HepG2 (cell line): ENCODE data around the gene ZNF771. TPM values are rescaled to one million over a fixed set of nuclear protein-coding genes. Genes with fewer than 3 reads are reported as not detected.

ENCODE experiments used
- ATF7 ChIP-seq, 2 experiments: fragments of 450-650 bp in 1 of 2; sonication (generic) in 1 of 2; formaldehyde crosslinking in 1 of 2; IDR thresholded peaks; 2 replicates each; pipeline versions ENCODE4 v1.4.0 to v1.6.1; 2016 to 2020; ENCODE audit warnings: antibody characterized with exemption in 1 of 2, mild to moderate bottlenecking in 1 of 2, missing genetic modification reagents in 1 of 2
- KDM6A ChIP-seq: IDR thresholded peaks from 2 replicates; pipeline ENCODE4 v1.6.1; 2016; ENCODE audit warnings: low read depth
- MYC ChIP-seq: sonication (generic); formaldehyde crosslinking; IDR thresholded peaks from 2 replicates; pipeline ENCODE4 v1.9.0; 2021; ENCODE audit warnings: missing genetic modification reagents, borderline replicate concordance
- RNF2 ChIP-seq: fragments of 450-650 bp; conservative IDR thresholded peaks from 2 replicates; pipeline ENCODE4 v1.6.1; 2016; ENCODE audit warnings: low read depth
- SP140L ChIP-seq: sonication (generic); formaldehyde crosslinking; IDR thresholded peaks from 2 replicates; pipeline ENCODE4 v1.4.0; 2020; ENCODE audit warnings: missing genetic modification reagents, borderline replicate concordance
- YEATS4 ChIP-seq: sonication (generic); formaldehyde crosslinking; IDR thresholded peaks from 2 replicates; pipeline ENCODE4 v1.4.0; 2020; ENCODE audit warnings: missing genetic modification reagents, borderline replicate concordance
- ZFP82 ChIP-seq: sonication (generic); formaldehyde crosslinking; IDR thresholded peaks from 2 replicates; pipeline ENCODE4 v1.5.1; 2020; ENCODE audit warnings: mild to moderate bottlenecking, missing genetic modification reagents, borderline replicate concordance
- ZFP90 ChIP-seq: sonication (generic); formaldehyde crosslinking; IDR thresholded peaks from 2 replicates; pipeline ENCODE4 v1.8.0; 2022; ENCODE audit warnings: missing genetic modification reagents, mild to moderate bottlenecking, inconsistent platforms, borderline replicate concordance
- ZNF292 ChIP-seq: sonication (generic); formaldehyde crosslinking; IDR thresholded peaks from 2 replicates; pipeline ENCODE4 v1.8.1; 2022; ENCODE audit warnings: mild to moderate bottlenecking, low read depth, missing genetic modification reagents, borderline replicate concordance
- ZNF891 ChIP-seq: sonication (generic); formaldehyde crosslinking; IDR thresholded peaks from 2 replicates; pipeline ENCODE4 v1.5.0; 2020; ENCODE audit warnings: mild to moderate bottlenecking, missing genetic modification reagents
- polyA plus RNA-seq, 8 experiments: library from polyadenylated mRNA; depleted of rRNA in 3 of 8; stranded (reverse) in 7 of 8; unstranded in 1 of 8; fragments of >200 nt; fragmentation: Illumina TruSeq in 4 of 8; extraction: Trizol in 4 of 8; gene quantifications; 2 replicates each; pipeline versions ENCODE4 v1.2.1 to v1.2.3, GENCODE V29; 2011 to 2016; ENCODE audit warnings: low read depth in 4 of 8, missing spikeins in 1 of 8, mixed read lengths in 1 of 8; ENCODE audit not compliant: insufficient read depth in 1 of 8
- total RNA-seq, 5 experiments: library from RNA; depleted of rRNA; stranded (reverse); fragments of >200 nt; fragmentation: Illumina TruSeq; extraction: Trizol; gene quantifications; 2 replicates each; pipeline ENCODE4 v1.2.3, GENCODE V29; 2016; ENCODE audit warnings: low read depth in 1 of 5
- TF ChIP-seq, protein P1 (sequence below): sonication (generic); formaldehyde crosslinking; IDR thresholded peaks from 2 replicates; pipeline ENCODE4 v1.4.0; 2020; ENCODE audit warnings: low read depth, missing genetic modification reagents
- TF ChIP-seq, protein P2 (sequence below): sonication (generic); formaldehyde crosslinking; IDR thresholded peaks from 2 replicates; pipeline ENCODE4 v1.4.0; 2020; ENCODE audit warnings: missing genetic modification reagents
- TF ChIP-seq, protein P3 (sequence below): sonication (generic); formaldehyde crosslinking; IDR thresholded peaks from 2 replicates; pipeline ENCODE4 v1.4.0; 2020; ENCODE audit warnings: missing genetic modification reagents, mild to moderate bottlenecking, borderline replicate concordance
- TF ChIP-seq, protein P4 (sequence below): sonication (generic); formaldehyde crosslinking; IDR thresholded peaks from 2 replicates; pipeline ENCODE4 v1.4.0; 2020; ENCODE audit warnings: missing genetic modification reagents, borderline replicate concordance
- TF ChIP-seq, protein P5 (sequence below): sonication (generic); formaldehyde crosslinking; IDR thresholded peaks from 2 replicates; pipeline ENCODE4 v1.4.0; 2020; ENCODE audit warnings: missing genetic modification reagents

The ZNF771 gene
- total and polyA plus RNA-seq, 2 of the 13 experiments (the other 11 are each of a cell fraction or from before 2014, with no cell fraction given) = 5.0 to 11.8 TPM

DNA sequence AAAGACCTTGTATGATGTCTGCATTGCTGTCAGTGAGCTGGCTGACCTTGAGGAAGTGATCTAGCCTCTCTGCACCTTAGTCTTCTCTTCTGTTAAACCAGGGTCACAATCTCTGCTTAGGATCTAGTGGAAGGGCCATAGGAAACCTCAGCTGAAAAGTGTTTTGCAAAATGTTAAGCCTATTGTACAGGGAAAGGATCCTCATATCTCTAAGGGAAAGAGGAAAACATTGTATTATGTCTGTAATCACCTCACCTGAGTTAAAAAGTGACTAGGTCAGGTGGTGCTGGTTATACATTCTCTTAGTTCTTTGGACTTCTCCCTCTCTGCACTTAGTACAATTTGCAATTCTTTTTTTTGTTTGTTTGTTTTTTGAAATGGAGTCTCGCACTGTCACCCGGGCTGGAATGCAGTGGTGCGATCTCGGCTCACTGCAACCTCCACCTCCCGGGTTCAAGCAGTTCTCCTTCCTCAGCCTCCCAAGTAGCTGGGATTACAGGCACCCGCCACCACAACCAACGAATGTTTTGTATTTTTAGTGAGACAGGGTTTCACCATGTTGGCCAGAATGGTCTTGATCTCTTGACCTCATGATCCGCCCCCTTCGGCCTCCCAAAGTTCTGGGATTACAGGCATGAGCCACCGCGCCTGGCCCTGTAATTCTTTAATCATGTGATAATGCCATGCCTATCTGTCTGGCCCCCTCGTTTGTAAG is 40.3 kb downstream of the ZNF771 start (continued):
- TF ChIP-seq, protein P1, sequence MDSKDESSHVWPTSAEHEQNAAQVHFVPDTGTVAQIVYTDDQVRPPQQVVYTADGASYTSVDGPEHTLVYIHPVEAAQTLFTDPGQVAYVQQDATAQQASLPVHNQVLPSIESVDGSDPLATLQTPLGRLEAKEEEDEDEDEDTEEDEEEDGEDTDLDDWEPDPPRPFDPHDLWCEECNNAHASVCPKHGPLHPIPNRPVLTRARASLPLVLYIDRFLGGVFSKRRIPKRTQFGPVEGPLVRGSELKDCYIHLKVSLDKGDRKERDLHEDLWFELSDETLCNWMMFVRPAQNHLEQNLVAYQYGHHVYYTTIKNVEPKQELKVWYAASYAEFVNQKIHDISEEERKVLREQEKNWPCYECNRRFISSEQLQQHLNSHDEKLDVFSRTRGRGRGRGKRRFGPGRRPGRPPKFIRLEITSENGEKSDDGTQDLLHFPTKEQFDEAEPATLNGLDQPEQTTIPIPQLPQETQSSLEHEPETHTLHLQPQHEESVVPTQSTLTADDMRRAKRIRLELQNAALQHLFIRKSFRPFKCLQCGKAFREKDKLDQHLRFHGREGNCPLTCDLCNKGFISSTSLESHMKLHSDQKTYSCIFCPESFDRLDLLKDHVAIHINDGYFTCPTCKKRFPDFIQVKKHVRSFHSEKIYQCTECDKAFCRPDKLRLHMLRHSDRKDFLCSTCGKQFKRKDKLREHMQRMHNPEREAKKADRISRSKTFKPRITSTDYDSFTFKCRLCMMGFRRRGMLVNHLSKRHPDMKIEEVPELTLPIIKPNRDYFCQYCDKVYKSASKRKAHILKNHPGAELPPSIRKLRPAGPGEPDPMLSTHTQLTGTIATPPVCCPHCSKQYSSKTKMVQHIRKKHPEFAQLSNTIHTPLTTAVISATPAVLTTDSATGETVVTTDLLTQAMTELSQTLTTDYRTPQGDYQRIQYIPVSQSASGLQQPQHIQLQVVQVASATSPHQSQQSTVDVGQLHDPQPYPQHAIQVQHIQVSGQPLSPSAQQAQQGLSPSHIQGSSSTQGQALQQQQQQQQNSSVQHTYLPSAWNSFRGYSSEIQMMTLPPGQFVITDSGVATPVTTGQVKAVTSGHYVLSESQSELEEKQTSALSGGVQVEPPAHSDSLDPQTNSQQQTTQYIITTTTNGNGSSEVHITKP (CRISPR knock-in tag) = peak; percentile 72; the same call in 1 of the 2 replicates
- TF ChIP-seq ZFP90 (CRISPR knock-in tag) = no peak
- TF ChIP-seq, protein P2, sequence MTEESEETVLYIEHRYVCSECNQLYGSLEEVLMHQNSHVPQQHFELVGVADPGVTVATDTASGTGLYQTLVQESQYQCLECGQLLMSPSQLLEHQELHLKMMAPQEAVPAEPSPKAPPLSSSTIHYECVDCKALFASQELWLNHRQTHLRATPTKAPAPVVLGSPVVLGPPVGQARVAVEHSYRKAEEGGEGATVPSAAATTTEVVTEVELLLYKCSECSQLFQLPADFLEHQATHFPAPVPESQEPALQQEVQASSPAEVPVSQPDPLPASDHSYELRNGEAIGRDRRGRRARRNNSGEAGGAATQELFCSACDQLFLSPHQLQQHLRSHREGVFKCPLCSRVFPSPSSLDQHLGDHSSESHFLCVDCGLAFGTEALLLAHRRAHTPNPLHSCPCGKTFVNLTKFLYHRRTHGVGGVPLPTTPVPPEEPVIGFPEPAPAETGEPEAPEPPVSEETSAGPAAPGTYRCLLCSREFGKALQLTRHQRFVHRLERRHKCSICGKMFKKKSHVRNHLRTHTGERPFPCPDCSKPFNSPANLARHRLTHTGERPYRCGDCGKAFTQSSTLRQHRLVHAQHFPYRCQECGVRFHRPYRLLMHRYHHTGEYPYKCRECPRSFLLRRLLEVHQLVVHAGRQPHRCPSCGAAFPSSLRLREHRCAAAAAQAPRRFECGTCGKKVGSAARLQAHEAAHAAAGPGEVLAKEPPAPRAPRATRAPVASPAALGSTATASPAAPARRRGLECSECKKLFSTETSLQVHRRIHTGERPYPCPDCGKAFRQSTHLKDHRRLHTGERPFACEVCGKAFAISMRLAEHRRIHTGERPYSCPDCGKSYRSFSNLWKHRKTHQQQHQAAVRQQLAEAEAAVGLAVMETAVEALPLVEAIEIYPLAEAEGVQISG (CRISPR knock-in tag) = peak; percentile 81
- no peak for TF ChIP-seq ZFP82 (CRISPR knock-in tag)
- no peak for TF ChIP-seq YEATS4
- TF ChIP-seq KDM6A = peak; percentile 93
- TF ChIP-seq, protein P3, sequence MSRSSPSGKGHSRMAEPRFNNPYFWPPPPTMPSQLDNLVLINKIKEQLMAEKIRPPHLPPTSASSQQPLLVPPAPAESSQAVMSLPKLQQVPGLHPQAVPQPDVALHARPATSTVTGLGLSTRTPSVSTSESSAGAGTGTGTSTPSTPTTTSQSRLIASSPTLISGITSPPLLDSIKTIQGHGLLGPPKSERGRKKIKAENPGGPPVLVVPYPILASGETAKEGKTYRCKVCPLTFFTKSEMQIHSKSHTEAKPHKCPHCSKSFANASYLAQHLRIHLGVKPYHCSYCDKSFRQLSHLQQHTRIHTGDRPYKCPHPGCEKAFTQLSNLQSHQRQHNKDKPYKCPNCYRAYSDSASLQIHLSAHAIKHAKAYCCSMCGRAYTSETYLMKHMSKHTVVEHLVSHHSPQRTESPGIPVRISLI (CRISPR knock-in tag) = peak; percentile 96
- no peak for TF ChIP-seq RNF2
- TF ChIP-seq, protein P4, sequence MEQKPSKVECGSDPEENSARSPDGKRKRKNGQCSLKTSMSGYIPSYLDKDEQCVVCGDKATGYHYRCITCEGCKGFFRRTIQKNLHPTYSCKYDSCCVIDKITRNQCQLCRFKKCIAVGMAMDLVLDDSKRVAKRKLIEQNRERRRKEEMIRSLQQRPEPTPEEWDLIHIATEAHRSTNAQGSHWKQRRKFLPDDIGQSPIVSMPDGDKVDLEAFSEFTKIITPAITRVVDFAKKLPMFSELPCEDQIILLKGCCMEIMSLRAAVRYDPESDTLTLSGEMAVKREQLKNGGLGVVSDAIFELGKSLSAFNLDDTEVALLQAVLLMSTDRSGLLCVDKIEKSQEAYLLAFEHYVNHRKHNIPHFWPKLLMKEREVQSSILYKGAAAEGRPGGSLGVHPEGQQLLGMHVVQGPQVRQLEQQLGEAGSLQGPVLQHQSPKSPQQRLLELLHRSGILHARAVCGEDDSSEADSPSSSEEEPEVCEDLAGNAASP (CRISPR knock-in tag) = peak; percentile 69; the same call in 1 of the 2 replicates
- peak; percentile 39; the same call in 1 of the 2 replicates for TF ChIP-seq ZNF891 (CRISPR knock-in tag)
- TF ChIP-seq ATF7 (IDR thresholded peaks at IDR 0.05) = peak; percentile 12; the same call in 1 of the 2 replicates
- TF ChIP-seq ATF7 (CRISPR knock-in tag; IDR thresholded peaks at IDR 0.05) = no peak
- peak; percentile 50; the same call in 1 of the 2 replicates for TF ChIP-seq MYC
- TF ChIP-seq, protein P5, sequence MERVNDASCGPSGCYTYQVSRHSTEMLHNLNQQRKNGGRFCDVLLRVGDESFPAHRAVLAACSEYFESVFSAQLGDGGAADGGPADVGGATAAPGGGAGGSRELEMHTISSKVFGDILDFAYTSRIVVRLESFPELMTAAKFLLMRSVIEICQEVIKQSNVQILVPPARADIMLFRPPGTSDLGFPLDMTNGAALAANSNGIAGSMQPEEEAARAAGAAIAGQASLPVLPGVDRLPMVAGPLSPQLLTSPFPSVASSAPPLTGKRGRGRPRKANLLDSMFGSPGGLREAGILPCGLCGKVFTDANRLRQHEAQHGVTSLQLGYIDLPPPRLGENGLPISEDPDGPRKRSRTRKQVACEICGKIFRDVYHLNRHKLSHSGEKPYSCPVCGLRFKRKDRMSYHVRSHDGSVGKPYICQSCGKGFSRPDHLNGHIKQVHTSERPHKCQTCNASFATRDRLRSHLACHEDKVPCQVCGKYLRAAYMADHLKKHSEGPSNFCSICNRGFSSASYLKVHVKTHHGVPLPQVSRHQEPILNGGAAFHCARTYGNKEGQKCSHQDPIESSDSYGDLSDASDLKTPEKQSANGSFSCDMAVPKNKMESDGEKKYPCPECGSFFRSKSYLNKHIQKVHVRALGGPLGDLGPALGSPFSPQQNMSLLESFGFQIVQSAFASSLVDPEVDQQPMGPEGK (CRISPR knock-in tag) = peak; percentile 29
- TF ChIP-seq SP140L = peak; percentile 86; the same call in 1 of the 2 replicates
- TF ChIP-seq ZNF292 (CRISPR knock-in tag) = peak; percentile 88; the same call in 1 of the 2 replicates
